Keratinocyte (primary cell): Measurements from ENCODE around the gene SDHAF1.

Experiments
- EZH2 ChIP-seq: IDR thresholded peaks from one replicate; pipeline ENCODE4 v1.6.1; 2012; ENCODE audit warnings: inconsistent platforms, mild to moderate bottlenecking, low read length, moderate library complexity
- TF ChIP-seq, protein P1 (sequence below), 3 experiments: IDR thresholded peaks in 1 of 3; conservative IDR thresholded peaks in 1 of 3; optimal IDR thresholded peaks in 1 of 3; 2 replicates in 2 of 3; 3 replicates in 1 of 3; pipeline versions ENCODE3 to v1.5.1; 2011; ENCODE audit warnings: low read length in 3 of 3, mild to moderate bottlenecking in 3 of 3, moderate library complexity in 2 of 3, control low read depth in 1 of 3, inconsistent platforms in 1 of 3; ENCODE audit not compliant: insufficient read depth in 2 of 3; ENCODE audit errors: extremely low read depth in 1 of 3

DNA sequence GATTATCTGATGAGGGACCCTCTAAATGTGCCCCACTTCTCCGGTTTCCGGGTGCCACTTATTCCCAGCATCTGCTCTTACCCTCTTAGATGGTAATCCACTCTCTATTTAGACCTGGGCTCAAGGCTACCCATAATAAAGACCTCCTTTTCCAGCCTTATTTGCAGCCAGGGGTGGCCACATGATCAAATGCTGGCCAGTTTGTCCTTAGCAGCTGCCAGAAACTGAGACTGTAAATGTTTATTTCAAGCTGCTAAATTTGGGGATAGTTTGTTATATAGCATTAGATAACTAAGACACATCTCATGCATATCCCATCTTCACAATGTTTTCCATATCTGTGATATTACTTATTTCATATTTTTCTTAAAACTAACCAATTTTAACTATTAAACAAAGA is 49.0 kb downstream of the SDHAF1 start:
- TF ChIP-seq, protein P1, sequence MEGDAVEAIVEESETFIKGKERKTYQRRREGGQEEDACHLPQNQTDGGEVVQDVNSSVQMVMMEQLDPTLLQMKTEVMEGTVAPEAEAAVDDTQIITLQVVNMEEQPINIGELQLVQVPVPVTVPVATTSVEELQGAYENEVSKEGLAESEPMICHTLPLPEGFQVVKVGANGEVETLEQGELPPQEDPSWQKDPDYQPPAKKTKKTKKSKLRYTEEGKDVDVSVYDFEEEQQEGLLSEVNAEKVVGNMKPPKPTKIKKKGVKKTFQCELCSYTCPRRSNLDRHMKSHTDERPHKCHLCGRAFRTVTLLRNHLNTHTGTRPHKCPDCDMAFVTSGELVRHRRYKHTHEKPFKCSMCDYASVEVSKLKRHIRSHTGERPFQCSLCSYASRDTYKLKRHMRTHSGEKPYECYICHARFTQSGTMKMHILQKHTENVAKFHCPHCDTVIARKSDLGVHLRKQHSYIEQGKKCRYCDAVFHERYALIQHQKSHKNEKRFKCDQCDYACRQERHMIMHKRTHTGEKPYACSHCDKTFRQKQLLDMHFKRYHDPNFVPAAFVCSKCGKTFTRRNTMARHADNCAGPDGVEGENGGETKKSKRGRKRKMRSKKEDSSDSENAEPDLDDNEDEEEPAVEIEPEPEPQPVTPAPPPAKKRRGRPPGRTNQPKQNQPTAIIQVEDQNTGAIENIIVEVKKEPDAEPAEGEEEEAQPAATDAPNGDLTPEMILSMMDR (optimal IDR thresholded peaks at IDR 0.05 in 1 of 3, IDR thresholded peaks at IDR 0.05 in 1 of 3, conservative IDR thresholded peaks at IDR 0.05 in 1 of 3; ENCODE audit: extremely low read depth in 1 of 3, insufficient read depth in 2 of 3, low read length in 3 of 3): no peak
- no peak for TF ChIP-seq EZH2
